B cell (primary cell): Measurements from ENCODE around the gene CNST. TPM values are rescaled to one million over a fixed set of nuclear protein-coding genes. Genes with fewer than 3 reads are reported as not detected.

Experiments
- ATAC-seq: fragments of 200-7000 bp; cut with Tn5 transposase; one replicate; pipeline ENCODE4 v1.10.0; 2021; ENCODE audit warnings: low read depth, mild to moderate bottlenecking, moderate number of reproducible peaks, moderate library complexity
- CTCF ChIA-PET: fragments of 350-600 bp; sonication (Branson Sonifier 250); formaldehyde crosslinking; loops from one replicate; lab custom pipeline; 2021; ENCODE audit warnings: antibody characterized with exemption, inconsistent platforms; lab: Charles Lee
- POLR2A ChIA-PET: fragments of 350-600 bp; sonication (Branson Sonifier 250); formaldehyde crosslinking; loops from one replicate; lab custom pipeline; 2021; ENCODE audit warnings: antibody characterized with exemption; lab: Charles Lee
- DNase-seq: peaks from one replicate; pipeline ENCODE4 v3.0.0; 2013
- H2AFZ ChIP-seq: 2 replicates; pipeline ENCODE4 v1.6.1; 2012; ENCODE audit warnings: mild to moderate bottlenecking, low read depth, low read length; ENCODE audit not compliant: insufficient read depth, poor library complexity, severe bottlenecking
- H3K27ac ChIP-seq, 2 donors: 1 replicate in 1 of 2; 2 replicates in 1 of 2; pipeline ENCODE4 v1.5.1; 2012 to 2013; ENCODE audit warnings: low read length in 2 of 2, mild to moderate bottlenecking in 2 of 2, moderate library complexity in 1 of 2
- H3K27me3 ChIP-seq, 4 experiments: fragments of 200-600 bp in 1 of 4; sonication (generic) in 1 of 4; replicated peaks in 1 of 4; 1 replicate in 2 of 4; 2 replicates in 2 of 4; pipeline versions ENCODE4 v1.6.1 to v1.7.0; 2013 to 2016; ENCODE audit warnings: low read length in 3 of 4, mild to moderate bottlenecking in 2 of 4, mixed read lengths in 1 of 4, moderate library complexity in 1 of 4; ENCODE audit not compliant: insufficient read depth in 4 of 4, control insufficient read depth in 3 of 4; ENCODE audit errors: control extremely low read depth in 1 of 4
- H3K36me3 ChIP-seq, 2 experiments: replicated peaks in 1 of 2; 1 replicate in 1 of 2; 2 replicates in 1 of 2; pipeline versions ENCODE4 v1.6.1 to v1.7.1; 2013; ENCODE audit warnings: low read length in 1 of 2; ENCODE audit not compliant: insufficient read depth in 2 of 2, control insufficient read depth in 1 of 2; ENCODE audit errors: control extremely low read depth in 1 of 2, extremely low read depth in 1 of 2
- H3K4me1 ChIP-seq, 2 donors: fragments of 200-600 bp in 1 of 2; sonication (generic) in 1 of 2; 1 replicate in 1 of 2; 2 replicates in 1 of 2; pipeline versions ENCODE4 v1.5.1 to v1.6.1; 2013 to 2017; ENCODE audit warnings: low read length in 2 of 2; ENCODE audit not compliant: control insufficient read depth in 2 of 2, insufficient read depth in 2 of 2
- H3K4me2 ChIP-seq: replicated peaks from 2 replicates; pipeline ENCODE3; 2012; ENCODE audit warnings: mild to moderate bottlenecking, low read depth, low read length; ENCODE audit not compliant: poor library complexity, severe bottlenecking
- H3K4me3 ChIP-seq, 5 experiments: fragments of 200-600 bp in 1 of 5; sonication (generic) in 1 of 5; 1 replicate in 3 of 5; 2 replicates in 2 of 5; pipeline versions ENCODE4 v1.5.1 to v1.7.0; 2011 to 2016; ENCODE audit warnings: low read length in 4 of 5, mild to moderate bottlenecking in 4 of 5, low read depth in 2 of 5, control low read depth in 1 of 5, moderate library complexity in 1 of 5; ENCODE audit not compliant: insufficient read depth in 1 of 5; ENCODE audit errors: control extremely low read depth in 1 of 5, extremely low read depth in 1 of 5
- H3K79me2 ChIP-seq: fragments of 200-600 bp; sonication (generic); one replicate; pipeline ENCODE4 v1.6.0; 2016; ENCODE audit warnings: low read length; ENCODE audit not compliant: control insufficient read depth, insufficient read depth
- H3K9ac ChIP-seq: fragments of 200-600 bp; sonication (generic); 2 replicates; pipeline ENCODE4 v1.6.1; 2017; ENCODE audit warnings: mild to moderate bottlenecking, low read length, moderate library complexity
- H3K9me3 ChIP-seq, 3 donors: one replicate each; pipeline versions ENCODE4 v1.6.1 to v1.7.1; 2013; ENCODE audit warnings: low read length in 2 of 3; ENCODE audit not compliant: control insufficient read depth in 2 of 3, insufficient read depth in 1 of 3; ENCODE audit errors: control extremely low read depth in 1 of 3
- H4K20me1 ChIP-seq: 2 replicates; pipeline ENCODE4 v1.6.0; 2012; ENCODE audit warnings: mild to moderate bottlenecking, low read length; ENCODE audit not compliant: insufficient read depth, control insufficient read depth, poor library complexity, severe bottlenecking
- H3K27ac Mint-ChIP-seq: one replicate; pipeline ENCODE4 v1.8.0; 2021; ENCODE audit warnings: mixed read lengths
- H3K27me3 Mint-ChIP-seq: one replicate; pipeline ENCODE4 v1.8.0; 2021; ENCODE audit warnings: mixed read lengths
- H3K4me1 Mint-ChIP-seq: one replicate; pipeline ENCODE4 v1.8.0; 2021; ENCODE audit warnings: mixed read lengths
- H3K4me3 Mint-ChIP-seq: one replicate; pipeline ENCODE4 v1.8.0; 2021; ENCODE audit warnings: mixed read lengths
- H3K9me3 Mint-ChIP-seq: one replicate; pipeline ENCODE4 v1.8.0; 2022; ENCODE audit warnings: mixed read lengths; ENCODE audit not compliant: insufficient read depth
- CTCF ChIP-seq: fragments of 200-600 bp; IDR thresholded peaks from one replicate; pipeline ENCODE4 v1.8.0; 2022; ENCODE audit warnings: antibody characterized with exemption, mild to moderate bottlenecking
- EZH2 ChIP-seq: IDR thresholded peaks from 2 replicates; pipeline ENCODE4 v1.6.1; 2012; ENCODE audit warnings: borderline replicate concordance, low read depth, mild to moderate bottlenecking, moderate library complexity, low read length; ENCODE audit not compliant: insufficient read depth, poor library complexity, severe bottlenecking
- WGBS: methylation state at CpG from one replicate; pipeline ENCODE4 v1.1.5; 2013; ENCODE audit warnings: missing lambda C conversion rate; ENCODE audit not compliant: insufficient coverage; 5-methylcytosine and 5-hydroxymethylcytosine counted together
- intact Hi-C: fragments of 100-400 bp; cut with micrococcal nuclease; formaldehyde crosslinking; loops from one replicate; pipeline ENCODE4 v1.10.0; 2022
- polyA plus RNA-seq: library from polyadenylated mRNA; depleted of rRNA; stranded (reverse); fragments of >200 nt; gene quantifications from 2 replicates; pipeline ENCODE4 v1.2.3, GENCODE V29; 2012
- total RNA-seq, 2 donors: library from RNA; stranded (reverse); fragments of 120-200 nt in 1 of 2; gene quantifications; 1 replicate in 1 of 2; 2 replicates in 1 of 2; pipeline versions ENCODE4 v1.2.3 to v1.2.4, GENCODE V29; 2013 to 2022

CNST gene
- total and polyA plus RNA-seq, 2 donors (not counting 1 experiment from before 2014, with no cell fraction given), result 26.9 to 54.0 TPM

DNA sequence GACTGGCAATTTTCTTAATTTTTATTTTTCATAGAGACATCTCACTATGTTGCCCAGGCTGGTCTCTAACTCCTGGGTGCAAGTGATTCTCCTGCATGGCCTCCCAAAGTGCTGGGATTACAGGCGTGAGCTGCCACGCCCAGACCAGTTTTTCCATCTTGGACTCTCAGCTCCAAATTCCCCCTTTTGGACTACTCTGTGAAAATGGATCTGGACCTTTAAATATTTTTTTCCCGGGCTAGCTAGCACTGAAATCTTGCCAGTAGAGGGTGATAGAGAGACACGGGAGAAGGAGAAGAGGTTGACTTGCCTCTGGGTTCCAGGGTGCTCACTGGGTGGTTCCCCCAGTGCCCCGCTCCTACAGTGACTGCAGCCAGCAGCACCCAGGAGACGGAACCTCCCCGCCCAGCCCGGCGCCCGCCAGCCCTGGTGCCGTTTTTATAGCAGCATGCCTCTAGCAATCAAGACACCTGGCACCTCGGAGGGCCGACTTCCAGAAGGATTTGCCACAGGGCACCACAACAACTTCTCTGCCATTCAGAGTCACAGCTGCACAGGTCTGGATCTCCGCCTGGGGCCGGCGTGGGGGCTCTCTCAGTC lies 123.3 kb downstream of the CNST start:
- no peaks in the 10 kb centered on the region for H3K27me3 ChIP-seq
- no peaks in the 10 kb centered on the region for H4K20me1 ChIP-seq
- Mint-ChIP-seq H3K27me3 (no peaks in the 10 kb centered on the region), H3K4me3 (no peak overlapping the region), H3K9me3 (peaks cover 2% of the 10 kb centered on the region), H3K27ac (no peak overlapping the region), H3K4me1 (peaks cover 6% of the 10 kb centered on the region)
- no peak overlapping the region for H3K27ac ChIP-seq
- DNase-seq (peak; percentile 71), ATAC-seq (peak; percentile 91)
- peak overlapping the region; percentile 69 for H3K4me2 ChIP-seq
- POLR2A ChIA-PET, result no interaction called here
- no peaks in the 10 kb centered on the region for H3K36me3 ChIP-seq
- TF ChIP-seq CTCF (peak; percentile 75), EZH2 (no peak)
- peak overlapping the region in 2 of 5 experiments; percentile 9 to 24 for H3K4me3 ChIP-seq
- H3K9ac ChIP-seq, result no peak overlapping the region
- intact Hi-C loops, result no loop called here
- H3K4me1 ChIP-seq, result peaks cover 6 to 8% of the 10 kb centered on the region in 2 donors
- peak overlapping the region; percentile 41 for H2AFZ ChIP-seq
- no peaks in the 10 kb centered on the region for H3K79me2 ChIP-seq
- 12% methylated on average over 13 of the region's 16 CpGs for WGBS
- CTCF ChIA-PET, result interaction anchor here (0.5 to 2.4 kb wide), 15 partner anchors 8 to 1536 kb away, joined by 3 to 5 read pairs (median 3); partner anchors contain the start of genes CNST, SMYD3 and TFB2M
- H3K9me3 ChIP-seq, result peaks cover 0 to 4% (median 0%) of the 10 kb centered on the region in 3 donors

- H3K27ac Mint-ChIP-seq, result no peak overlapping the region
- WGBS, result 92% methylated on average over 11 of the region's 12 CpGs
Observed at GRCh38 chr1:246690100-246690499, 123.8 kb downstream of the CNST start.

More at GRCh38 chr1:246690100-246690499, 123.8 kb downstream of the CNST start:
- Mint-ChIP-seq H3K9me3 (peaks cover 2% of the 10 kb centered on the region), H3K4me3 (no peak overlapping the region), H3K4me1 (peaks cover 6% of the 10 kb centered on the region), H3K27me3 (no peaks in the 10 kb centered on the region)
- Histone ChIP-seq H3K4me2 (peak overlapping the region; percentile 69), H3K27ac (no peak overlapping the region), H3K4me1 (peaks cover 6 to 8% of the 10 kb centered on the region in 2 donors), H3K9me3 (peaks cover 0 to 7% (median under 1%) of the 10 kb centered on the region in 3 donors), H3K79me2 (no peaks in the 10 kb centered on the region), H3K4me3 (no peak overlapping the region), H2AFZ (peak overlapping the region; percentile 41), H3K27me3 (no peaks in the 10 kb centered on the region), H4K20me1 (no peaks in the 10 kb centered on the region), H3K9ac (no peak overlapping the region), H3K36me3 (no peaks in the 10 kb centered on the region)
- ATAC-seq (no peak), DNase-seq (no peak)
- POLR2A ChIA-PET, result no interaction called here
- intact Hi-C loops, result no loop called here
- no peak for TF ChIP-seq CTCF
- no peak for TF ChIP-seq EZH2
- CTCF ChIA-PET, result interaction anchor here (1.0 to 2.4 kb wide), 8 partner anchors 8 to 1537 kb away, joined by 3 to 5 read pairs (median 3); partner anchors contain the start of gene SMYD3
